Mucosa of gallbladder (tissue), 1 donor: ENCODE measurements around the gene DLGAP4. TPM values are rescaled to one million over a fixed set of nuclear protein-coding genes. Genes with fewer than 3 reads are reported as not detected.
"Not testable (repeated sequence)": the region's sequence is repeated elsewhere in the genome, so short reads cannot be mapped to it uniquely, and the experiment has no call there.

ENCODE experiments used
- DNase-seq: peaks from one replicate; pipeline ENCODE4 v3.0.0-alpha.2; 2020; ENCODE audit warnings: low spot score
- total RNA-seq: library from RNA; stranded (reverse); gene quantifications from one replicate; pipeline ENCODE4 v1.2.1, GENCODE V29; 2021
- donor health status: DM: no; HTN: no; CAD: no.

DLGAP4 gene
- total RNA-seq, 1 donor from 2014 or later = 78.4 TPM

DNA sequence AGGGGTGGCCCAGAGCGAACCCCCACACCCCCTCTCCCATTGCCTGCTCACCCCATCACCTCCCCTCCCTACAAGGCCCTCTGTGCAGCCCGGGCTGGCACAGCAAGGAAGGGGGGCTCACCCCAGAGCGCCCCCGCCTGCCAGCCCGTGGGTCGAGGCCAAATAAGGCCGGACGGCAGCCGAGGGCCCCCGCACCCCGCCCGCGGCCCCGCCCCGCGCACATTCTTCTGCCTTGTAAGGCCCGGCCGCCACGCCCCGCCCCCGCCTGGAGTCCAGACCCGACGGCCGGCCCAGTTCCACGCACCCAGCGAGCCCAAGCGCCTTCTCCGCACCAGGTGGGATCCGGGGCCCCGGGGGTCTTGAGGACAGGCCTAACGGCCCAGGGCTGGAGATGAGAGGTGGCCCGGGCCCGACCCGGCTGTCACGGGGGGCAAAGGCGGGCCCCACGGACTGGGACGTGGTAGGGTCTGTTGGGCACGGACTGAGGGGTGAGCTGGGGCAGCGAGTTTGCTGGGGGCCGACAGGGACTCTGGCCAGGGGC lies 235.2 kb downstream of the DLGAP4 start, which contains the start of gene MYL9:
Gene MYL9, plus strand, starts transcription at position 293 of the 541 bp plus-strand sequence. CDS start 3,366 bp downstream, outside the sequence.
- DNase-seq = peak; percentile 87

DNA sequence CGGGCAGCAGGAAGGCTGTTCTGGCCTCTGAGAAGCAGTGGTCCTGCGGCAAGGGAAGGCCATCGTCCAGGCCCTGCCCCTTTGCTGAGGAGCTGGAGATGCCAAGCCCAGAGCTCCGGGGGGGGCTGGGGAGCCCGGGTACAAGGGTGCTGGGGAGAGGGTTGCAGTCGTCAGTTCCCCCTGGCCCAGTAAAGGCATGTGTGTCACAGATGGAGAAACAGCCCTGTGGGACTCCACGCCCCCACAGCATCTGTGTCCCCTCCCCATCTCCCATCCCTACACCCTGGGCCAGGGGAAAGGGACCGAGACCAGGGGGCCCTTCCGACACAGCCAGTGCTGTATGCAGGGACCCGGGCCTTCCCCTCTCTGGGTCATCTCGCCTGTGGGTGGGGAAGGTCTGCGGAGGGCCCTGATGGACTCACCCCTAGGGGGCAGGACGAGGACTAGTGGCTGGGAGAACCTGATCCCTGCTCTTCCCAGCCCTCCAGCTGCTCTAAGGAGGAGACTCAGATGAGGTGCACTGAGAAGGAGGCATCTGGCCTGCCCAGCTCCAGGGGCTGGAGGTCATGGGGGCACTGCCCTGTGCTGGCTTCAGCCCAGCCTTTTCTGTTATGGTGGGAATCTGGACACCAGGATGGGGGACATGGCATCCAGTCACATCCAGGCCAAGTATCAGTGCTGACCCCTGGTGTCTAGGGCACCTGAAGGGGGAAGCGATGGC lies 235.8 kb downstream of the DLGAP4 start:
- no peak for DNase-seq

- no peak for DNase-seq
Measured at GRCh38 chr20:36542516-36543183, 236.5 kb downstream of the DLGAP4 start.

GRCh38 chr20:36543184-36544133 lies 237.3 kb downstream of the DLGAP4 start:
- DNase-seq = peak; percentile 67

- no peak for DNase-seq
Measured at GRCh38 chr20:36544134-36545018, 238.2 kb downstream of the DLGAP4 start.

GRCh38 chr20:36546111-36546736 lies 240.1 kb downstream of the DLGAP4 start:
- no peak for DNase-seq

DNA sequence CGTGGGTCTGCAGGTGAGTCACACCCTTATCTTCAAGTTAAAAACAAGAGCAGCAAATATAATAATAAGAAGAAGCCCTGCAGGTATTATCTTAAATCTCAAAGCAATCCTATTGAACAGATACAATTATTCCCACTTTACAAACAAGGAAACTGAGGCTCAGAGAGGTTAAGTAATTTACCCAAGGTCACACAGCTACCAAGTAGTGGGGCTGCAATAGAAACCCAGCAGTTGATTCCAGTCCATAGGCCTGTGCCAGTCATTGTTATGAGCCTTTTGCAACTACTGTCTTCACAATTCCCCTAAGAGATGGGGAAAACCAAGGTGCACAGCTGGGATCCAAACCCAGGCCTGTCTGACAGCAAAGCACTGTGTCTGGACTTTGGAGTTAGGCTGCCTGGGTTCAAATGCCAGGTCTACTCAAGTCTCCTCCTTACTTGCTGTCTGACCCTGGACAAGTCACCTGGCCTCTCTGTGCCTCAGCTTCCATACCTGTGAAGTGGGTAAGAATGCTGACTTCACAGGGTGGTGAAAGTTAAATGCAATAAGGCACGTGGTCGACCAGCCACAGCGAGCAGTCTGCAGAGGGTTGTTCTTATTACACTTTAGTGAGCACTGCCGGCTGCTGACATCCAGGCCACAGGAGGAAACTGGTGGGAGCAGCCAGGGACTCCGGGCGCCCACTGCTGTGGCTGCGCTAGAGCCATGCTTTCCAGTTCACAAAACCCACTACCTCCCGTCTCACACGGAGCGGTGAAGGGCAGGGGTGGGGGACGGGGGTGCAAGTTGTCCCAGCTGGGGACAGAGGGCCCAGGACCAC lies 241.3 kb downstream of the DLGAP4 start:
- DNase-seq = no peak

DNA sequence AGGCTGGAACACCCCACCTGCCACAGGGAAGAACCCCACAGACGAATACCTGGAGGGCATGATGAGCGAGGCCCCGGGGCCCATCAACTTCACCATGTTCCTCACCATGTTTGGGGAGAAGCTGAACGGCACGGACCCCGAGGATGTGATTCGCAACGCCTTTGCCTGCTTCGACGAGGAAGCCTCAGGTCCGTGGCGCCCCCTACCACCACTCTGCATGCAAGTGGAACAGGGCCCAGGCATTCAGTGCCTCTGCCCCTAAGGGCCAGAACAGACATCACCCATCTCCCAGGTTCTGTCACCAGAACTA lies 241.8 kb downstream of the DLGAP4 start:
- DNase-seq = no peak

DNA sequence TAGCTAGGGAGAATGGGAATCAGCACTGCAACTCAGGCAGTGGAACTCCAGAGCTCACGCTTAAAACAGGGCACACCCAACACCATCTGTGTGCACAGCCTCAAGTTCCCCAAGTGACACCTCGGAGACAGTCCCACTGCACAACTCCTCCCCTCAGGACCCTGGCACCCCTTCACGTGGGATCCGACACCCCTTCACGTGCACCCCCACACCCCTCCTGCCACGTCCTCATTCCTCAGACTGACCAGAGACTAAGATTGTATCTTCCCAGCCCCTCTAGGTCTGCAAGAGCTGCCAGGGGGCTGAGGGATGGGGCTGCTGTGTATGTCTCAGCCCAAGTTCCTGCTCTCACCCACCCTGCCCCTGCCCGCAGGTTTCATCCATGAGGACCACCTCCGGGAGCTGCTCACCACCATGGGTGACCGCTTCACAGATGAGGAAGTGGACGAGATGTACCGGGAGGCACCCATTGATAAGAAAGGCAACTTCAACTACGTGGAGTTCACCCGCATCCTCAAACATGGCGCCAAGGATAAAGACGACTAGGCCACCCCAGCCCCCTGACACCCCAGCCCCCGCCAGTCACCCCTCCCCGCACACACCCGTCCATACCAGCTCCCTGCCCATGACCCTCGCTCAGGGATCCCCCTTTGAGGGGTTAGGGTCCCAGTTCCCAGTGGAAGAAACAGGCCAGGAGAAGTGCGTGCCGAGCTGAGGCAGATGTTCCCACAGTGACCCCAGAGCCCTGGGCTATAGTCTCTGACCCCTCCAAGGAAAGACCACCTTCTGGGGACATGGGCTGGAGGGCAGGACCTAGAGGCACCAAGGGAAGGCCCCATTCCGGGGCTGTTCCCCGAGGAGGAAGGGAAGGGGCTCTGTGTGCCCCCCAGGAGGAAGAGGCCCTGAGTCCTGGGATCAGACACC lies 242.8 kb downstream of the DLGAP4 start:
- DNase-seq = no peak

- no peak for DNase-seq
Measured at GRCh38 chr20:36549628-36549941, 243.4 kb downstream of the DLGAP4 start.

DNA sequence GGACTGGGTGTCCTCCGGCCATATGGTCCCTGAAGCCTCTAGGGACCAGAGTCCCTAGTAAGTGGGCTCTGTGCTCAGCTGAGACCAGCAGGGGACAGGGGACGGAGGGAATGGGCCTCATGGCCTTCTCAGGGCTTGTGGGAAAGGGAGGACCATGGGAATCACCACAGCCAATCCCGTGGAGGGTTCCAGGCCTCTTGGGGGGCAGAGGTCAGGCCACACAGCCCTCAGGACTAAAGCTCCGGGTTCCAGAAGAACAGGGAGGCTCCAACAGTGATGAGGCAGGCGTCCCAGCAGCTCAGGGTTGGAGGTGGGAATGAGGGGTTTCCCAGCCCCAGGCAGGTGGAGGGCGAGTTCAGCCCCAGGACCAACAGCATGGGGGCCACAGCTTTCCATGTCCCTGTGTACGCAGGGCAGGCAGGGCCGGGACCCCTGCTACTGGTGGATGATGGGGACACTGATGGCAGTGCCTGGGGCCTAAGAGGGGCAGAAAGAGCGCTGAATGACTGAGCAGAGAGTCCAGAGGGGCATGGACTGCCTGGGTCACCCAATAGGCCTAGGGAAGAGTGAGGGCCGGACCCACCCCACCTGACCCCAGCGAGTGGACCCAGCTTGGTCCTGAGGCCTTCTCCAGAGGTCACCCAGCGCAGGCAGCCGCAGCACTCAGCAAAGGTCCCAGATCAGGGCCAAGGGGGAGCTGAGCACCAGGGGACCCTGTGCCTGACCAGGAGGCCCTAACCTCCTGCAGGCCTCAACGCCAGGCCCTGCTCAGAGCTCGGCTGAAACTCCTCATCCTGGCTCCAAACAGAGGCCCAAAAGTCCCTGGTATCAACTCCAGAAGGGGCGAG lies 244.0 kb downstream of the DLGAP4 start:
- DNase-seq = no peak

DNA sequence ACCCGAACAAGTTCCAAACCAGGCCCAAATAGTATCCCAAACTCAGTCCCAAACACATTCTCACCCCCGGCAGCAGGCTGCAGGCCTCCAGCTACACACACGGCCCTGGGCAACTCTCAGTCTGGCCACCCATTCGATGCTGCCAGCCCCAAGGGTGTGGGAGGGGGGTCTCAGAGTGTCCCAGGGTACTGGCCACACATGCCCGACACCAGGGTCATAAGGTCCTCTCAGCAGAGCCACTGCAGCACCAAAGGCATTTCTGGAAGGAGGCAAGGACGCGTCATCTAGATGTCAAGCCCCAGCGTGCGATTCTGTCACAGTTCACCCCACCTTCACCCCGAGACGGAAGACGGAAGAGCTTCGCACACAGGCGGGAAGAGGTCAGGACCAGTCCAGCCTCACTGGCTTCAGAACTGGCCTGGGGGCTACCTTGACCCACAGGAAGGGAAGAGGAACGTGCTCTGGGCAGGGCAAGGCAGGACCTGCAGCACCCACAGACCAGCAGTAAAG lies 244.7 kb downstream of the DLGAP4 start:
- no peak for DNase-seq

- no peak for DNase-seq
Measured at GRCh38 chr20:36555248-36555647, 249.1 kb downstream of the DLGAP4 start.

DNA sequence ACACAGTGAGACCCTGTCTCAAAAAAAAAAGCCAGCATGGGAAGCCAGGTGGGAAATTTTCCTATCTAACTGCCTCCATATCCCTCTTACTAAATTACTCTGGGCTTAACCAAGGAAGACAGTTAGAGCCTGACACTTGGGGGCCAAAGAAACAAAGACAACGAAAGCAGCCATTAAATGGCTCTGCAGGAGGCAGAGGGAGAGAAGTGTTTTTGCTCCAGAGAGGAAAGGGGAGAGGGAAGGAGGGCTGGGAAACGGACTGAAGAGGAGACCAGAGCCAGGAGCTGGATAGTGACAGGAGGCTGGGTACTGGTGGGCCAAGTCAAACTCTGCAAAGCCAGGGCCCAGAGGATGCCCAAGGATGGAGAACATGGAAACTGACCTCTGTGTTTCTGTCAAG lies 256.6 kb downstream of the DLGAP4 start:
- DNase-seq = no peak

GRCh38 chr20:36563374-36563773 lies 257.2 kb downstream of the DLGAP4 start:
- no peak for DNase-seq

GRCh38 chr20:36564078-36564725 lies 258.1 kb downstream of the DLGAP4 start:
- not testable (repeated sequence) for DNase-seq

DNA sequence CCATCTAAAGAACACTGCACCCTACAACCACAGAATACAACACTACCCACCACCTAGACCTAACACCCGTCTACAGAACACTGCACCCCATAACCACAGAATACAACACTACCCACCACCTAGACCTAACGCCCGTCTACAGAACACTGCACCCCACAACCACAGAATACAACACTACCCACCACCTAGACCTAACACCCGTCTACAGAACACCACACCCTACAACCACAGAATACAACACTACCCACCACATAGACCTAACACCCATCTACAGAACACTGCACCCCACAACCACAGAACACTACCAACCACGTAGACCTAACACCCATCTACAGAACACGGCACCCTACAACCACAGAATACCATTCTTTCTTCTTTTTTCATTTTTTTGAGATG lies 258.6 kb downstream of the DLGAP4 start:
- DNase-seq = not testable (repeated sequence)
